NCI-H1436 (cell line): ENCODE data around the gene EEF1A1.

Experiments
- DNase-seq: peaks from one replicate; lab custom pipeline; 2025; lab: John Stamatoyannopoulos, UW

The EEF1A1 gene

GRCh38 chr6:73505142-73505541, 15.7 kb downstream of the EEF1A1 start:
- DNase-seq: no peak

- DNase-seq: no peak
Measured at GRCh38 chr6:73504160-73504559, 16.7 kb downstream of the EEF1A1 start.

GRCh38 chr6:73503027-73503772, 17.6 kb downstream of the EEF1A1 start:
- DNase-seq: no peak

GRCh38 chr6:73497915-73498314, 22.9 kb downstream of the EEF1A1 start:
- DNase-seq: no peak

- no peak for DNase-seq
Measured at GRCh38 chr6:73491377-73491776, 29.5 kb downstream of the EEF1A1 start.

GRCh38 chr6:73487473-73487872, 33.4 kb downstream of the EEF1A1 start:
- DNase-seq: no peak

GRCh38 chr6:73484438-73484837, 36.4 kb downstream of the EEF1A1 start:
- no peak for DNase-seq

GRCh38 chr6:73481969-73482368, 38.9 kb downstream of the EEF1A1 start:
- no peak for DNase-seq

- DNase-seq: no peak
Measured at GRCh38 chr6:73477407-73477806, 43.4 kb downstream of the EEF1A1 start.

GRCh38 chr6:73476723-73477122, 44.1 kb downstream of the EEF1A1 start:
- DNase-seq: no peak

GRCh38 chr6:73471686-73472290, 49.0 kb downstream of the EEF1A1 start:
- DNase-seq: no peak
